Small intestine (tissue), 7 donors: ENCODE results near the gene MEX3C. TPM values are rescaled to one million over a fixed set of nuclear protein-coding genes. Genes with fewer than 3 reads are reported as not detected.

ENCODE experiments used
- DNase-seq, 2 donors: peaks; one replicate each; pipeline versions ENCODE4 v3.0.0 to v3.0.0-alpha.2; 2013
- FAIRE-seq: peaks from 2 replicates; lab custom pipeline; 2012; peaks lifted over from hg19 to GRCh38; lab: Jason Lieb, UNC
- H3K27ac ChIP-seq, 3 donors: one replicate each; pipeline ENCODE4 v1.5.1; 2013; ENCODE audit warnings: low read length in 2 of 3, mild to moderate bottlenecking in 2 of 3, control low read depth in 1 of 3, inconsistent platforms in 1 of 3, low read depth in 1 of 3, moderate library complexity in 1 of 3
- H3K27me3 ChIP-seq, 3 donors: one replicate each; pipeline ENCODE4 v1.6.1; 2013; ENCODE audit warnings: low read length in 3 of 3, inconsistent platforms in 1 of 3; ENCODE audit not compliant: control insufficient read depth in 3 of 3, insufficient read depth in 3 of 3
- H3K36me3 ChIP-seq, 3 donors: one replicate each; pipeline ENCODE4 v1.6.1; 2013; ENCODE audit warnings: low read length in 3 of 3, inconsistent platforms in 1 of 3, low read depth in 1 of 3, mild to moderate bottlenecking in 1 of 3, moderate library complexity in 1 of 3; ENCODE audit not compliant: control insufficient read depth in 3 of 3, insufficient read depth in 2 of 3
- H3K4me1 ChIP-seq, 3 donors: one replicate each; pipeline ENCODE4 v1.6.1; 2013; ENCODE audit warnings: low read length in 2 of 3, inconsistent platforms in 1 of 3, low read depth in 1 of 3, mild to moderate bottlenecking in 1 of 3, moderate library complexity in 1 of 3; ENCODE audit not compliant: control insufficient read depth in 3 of 3, insufficient read depth in 2 of 3
- H3K4me3 ChIP-seq, 3 donors: one replicate each; pipeline ENCODE4 v1.5.1; 2013; ENCODE audit warnings: low read length in 3 of 3, control low read depth in 1 of 3, inconsistent platforms in 1 of 3, low read depth in 1 of 3, mild to moderate bottlenecking in 1 of 3, moderate library complexity in 1 of 3
- H3K9me3 ChIP-seq, 2 donors: one replicate each; pipeline ENCODE4 v1.6.1; 2013; ENCODE audit warnings: low read depth in 1 of 2, low read length in 1 of 2; ENCODE audit not compliant: control insufficient read depth in 2 of 2, insufficient read depth in 1 of 2
- WGBS, 3 donors: extraction: QIAGEN DNeasy Blood & Tissue Kit; methylation state at CpG; one replicate each; pipeline ENCODE4 v1.1.7; 2013; 5-methylcytosine and 5-hydroxymethylcytosine counted together
- polyA plus RNA-seq, 4 donors: library from polyadenylated mRNA; stranded (reverse) in 3 of 4; unstranded in 1 of 4; fragments of 200-250 nt in 3 of 4; fragments of 120-200 nt in 1 of 4; gene quantifications; one replicate each; pipeline versions ENCODE4 v1.2.1 to v1.2.3, GENCODE V29; 2013
- donor health status: healthy with polysubstance abuse.
- donor health status: control.
- donor health status: control.
- donor health status: Bipolar disorder and iron deficiency.
- donor health status: healthy.

The MEX3C gene
- polyA plus RNA-seq, 4 donors: 8.9 to 32.2 (median 14.1) TPM

DNA sequence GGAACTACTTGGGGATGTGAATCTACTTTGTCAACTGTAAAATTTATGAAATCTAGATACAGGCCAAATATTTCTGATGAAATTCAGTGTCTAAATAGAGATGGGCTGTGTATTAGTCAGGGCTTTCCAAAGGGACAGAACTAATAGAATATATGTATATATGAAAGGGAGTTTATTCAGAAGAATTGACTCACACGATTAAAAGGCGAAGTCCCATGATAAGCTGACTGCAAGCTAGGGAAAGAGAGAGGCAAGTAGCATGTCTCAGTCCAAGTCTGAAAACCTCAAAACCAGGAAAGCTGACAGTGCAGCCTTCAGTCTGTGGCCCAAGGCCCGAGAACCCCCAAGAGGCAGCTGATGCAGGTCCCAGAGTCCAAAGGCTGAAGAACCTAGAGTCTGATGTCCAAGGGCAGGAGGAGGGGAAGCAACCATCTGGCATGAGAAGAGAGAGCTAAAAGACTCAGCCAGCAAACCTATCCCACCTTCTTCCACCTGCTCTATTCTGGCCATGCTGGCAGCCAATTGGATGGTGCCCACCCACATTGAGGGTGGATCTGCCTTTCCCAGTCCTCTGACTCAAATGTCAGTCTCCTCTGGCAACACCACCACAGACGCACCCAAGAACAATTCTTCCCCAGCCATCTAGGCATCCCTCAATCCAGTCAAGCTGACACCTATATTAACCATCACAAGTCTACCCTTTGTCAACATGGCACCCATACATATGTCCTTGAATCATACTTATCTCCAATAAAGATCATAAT is 29.3 kb upstream of the MEX3C start:
- Histone ChIP-seq H3K4me1 (no peaks in the 10 kb centered on the region), H3K4me3 (no peak overlapping the region), H3K27me3 (peaks cover 0 to under 1% (median 0%) of the 10 kb centered on the region in 3 donors), H3K36me3 (no peaks in the 10 kb centered on the region), H3K27ac (no peak overlapping the region), H3K9me3 (peaks cover 0 to 7% of the 10 kb centered on the region in 2 donors)
- 75 to 91% (median 81%) methylated on average over 4 of the region's 4 CpGs for WGBS, 3 donors
- DNase-seq: no peak
- no peak for FAIRE-seq

DNA sequence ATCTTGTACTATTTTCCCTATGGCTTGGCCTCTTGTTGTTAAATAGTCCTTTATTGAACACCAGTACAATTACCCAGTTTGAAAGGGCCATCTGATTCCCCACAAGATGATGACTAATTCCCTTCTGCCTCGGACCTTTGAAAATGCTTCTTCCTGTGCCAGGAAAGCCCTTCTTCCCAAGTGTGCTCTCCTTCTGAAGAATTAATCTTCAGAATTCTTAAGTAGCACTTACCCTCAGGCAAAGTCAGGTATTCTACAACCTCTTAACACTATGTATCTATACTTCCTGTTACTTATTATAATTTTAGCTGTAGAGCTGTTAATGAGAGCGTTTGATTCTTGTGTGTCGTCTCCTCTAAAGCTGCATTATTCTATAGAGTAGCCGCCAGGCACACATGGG is 28.6 kb upstream of the MEX3C start:
- no peak for FAIRE-seq
- Histone ChIP-seq H3K27me3 (peaks cover 0 to 3% (median 0%) of the 10 kb centered on the region in 3 donors), H3K27ac (no peak overlapping the region), H3K4me1 (no peaks in the 10 kb centered on the region), H3K9me3 (peaks cover 0 to 8% of the 10 kb centered on the region in 2 donors), H3K4me3 (no peak overlapping the region), H3K36me3 (no peaks in the 10 kb centered on the region)
- no peak for DNase-seq
- WGBS, 3 donors: 83 to 90% (median 88%) methylated on average over 4 of the region's 4 CpGs

DNA sequence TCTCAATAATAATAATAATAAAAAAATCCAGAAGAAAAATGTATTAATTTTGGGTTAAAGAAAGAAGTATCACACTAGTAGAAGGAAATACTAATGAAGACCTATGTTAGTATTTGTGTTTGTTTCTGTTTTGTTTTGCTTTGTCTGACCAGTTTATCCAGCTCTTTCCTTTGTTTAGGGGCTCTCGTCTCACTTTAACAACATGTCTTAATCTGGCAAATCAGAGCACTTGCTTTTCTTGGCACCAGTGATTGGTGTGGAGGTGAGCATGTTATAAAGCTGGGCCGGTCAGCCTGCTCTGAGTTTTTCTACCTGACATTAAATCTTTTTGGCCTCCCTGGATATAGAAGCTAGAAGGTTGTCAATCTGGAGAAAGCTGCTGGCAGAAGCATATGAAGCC is 15.1 kb upstream of the MEX3C start:
- FAIRE-seq: no peak
- no peaks in the 10 kb centered on the region for H3K4me1 ChIP-seq
- WGBS, 3 donors: 70 to 86% (median 82%) methylated on average over 2 of the region's 2 CpGs
- no peaks in the 10 kb centered on the region for H3K9me3 ChIP-seq
- H3K36me3 ChIP-seq: no peaks in the 10 kb centered on the region
- H3K27me3 ChIP-seq: no peaks in the 10 kb centered on the region
- no peak overlapping the region for H3K4me3 ChIP-seq
- no peak for DNase-seq
- H3K27ac ChIP-seq: no peak overlapping the region

DNA sequence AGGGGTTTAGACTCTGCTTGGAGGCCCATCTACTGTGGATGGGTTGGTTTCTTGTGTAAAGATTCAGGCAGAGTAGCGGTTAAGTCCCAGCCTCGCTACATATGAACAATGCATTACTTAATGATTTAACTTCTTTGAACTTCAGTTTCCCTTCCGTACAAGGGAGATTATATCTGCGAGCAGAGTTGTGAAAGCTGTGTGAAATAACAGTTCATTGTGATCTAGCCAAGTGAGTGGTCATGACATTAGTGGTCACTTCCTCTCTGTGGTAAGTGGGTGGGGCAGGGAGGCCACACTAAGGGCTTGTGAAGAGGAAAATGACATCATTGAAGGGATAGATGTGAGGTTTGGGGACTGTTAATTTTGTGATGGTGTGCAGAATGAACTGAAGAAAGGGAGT is 14.1 kb upstream of the MEX3C start:
- Histone ChIP-seq H3K27ac (peak overlapping the region in 1 of 3 donors; percentile 34), H3K4me3 (no peak overlapping the region), H3K9me3 (no peaks in the 10 kb centered on the region), H3K4me1 (no peaks in the 10 kb centered on the region), H3K36me3 (no peaks in the 10 kb centered on the region), H3K27me3 (no peaks in the 10 kb centered on the region)
- 35 to 67% (median 49%) methylated on average over 4 of the region's 4 CpGs for WGBS, 3 donors
- FAIRE-seq: no peak
- DNase-seq: peak; percentile 9 to 11

DNA sequence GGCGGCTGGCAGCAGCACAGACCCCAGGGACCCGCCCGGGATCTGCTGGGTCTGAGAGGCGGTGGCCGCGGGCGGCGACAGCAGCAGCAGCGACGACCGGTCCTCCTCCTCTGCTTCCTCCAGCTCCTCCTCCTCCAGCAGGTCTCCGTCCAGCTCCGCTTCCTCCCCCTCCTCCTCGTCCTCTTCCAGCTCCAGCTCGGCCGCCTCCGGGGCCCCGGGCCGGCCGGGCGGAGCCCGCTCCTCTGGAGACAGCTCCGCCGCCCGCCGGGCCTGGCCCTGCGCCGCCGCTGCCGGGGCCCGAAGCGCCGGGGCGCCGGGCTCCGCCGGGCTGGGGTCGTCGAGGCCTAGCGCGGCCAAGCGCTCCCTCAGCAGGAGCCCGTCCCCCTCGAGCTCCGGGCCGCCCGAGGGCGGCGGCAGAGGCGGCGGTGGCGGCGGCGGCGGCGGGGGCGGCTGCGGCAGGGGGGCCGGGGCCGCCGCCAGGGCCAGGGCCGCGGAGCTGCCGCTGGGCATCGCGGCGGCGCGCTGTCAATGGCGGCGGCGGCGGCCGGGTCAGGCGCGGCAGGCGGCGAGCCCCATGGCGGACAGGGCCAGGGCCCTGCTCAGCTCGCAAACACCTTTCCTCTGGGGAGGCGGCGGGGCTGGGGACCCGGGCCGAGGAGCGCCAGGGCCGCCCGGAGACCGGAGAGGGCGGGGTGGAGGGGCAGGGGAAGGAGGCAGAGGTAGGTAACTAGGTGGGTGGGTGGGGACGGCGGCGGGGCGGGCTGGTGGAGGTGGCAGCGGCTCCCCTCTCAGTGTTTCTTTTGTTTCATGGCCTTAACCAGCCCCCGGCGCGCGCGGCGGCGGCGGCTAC is 445 bp downstream of the MEX3C start:
- Histone ChIP-seq H3K27ac (peak overlapping the region; percentile 93 to 97 (median 96)), H3K4me3 (peak overlapping the region; percentile 78 to 96 (median 94)), H3K36me3 (no peaks in the 10 kb centered on the region), H3K4me1 (peaks cover 2 to 21% (median 7%) of the 10 kb centered on the region in 3 donors), H3K9me3 (peaks cover 0 to 10% of the 10 kb centered on the region in 2 donors), H3K27me3 (no peaks in the 10 kb centered on the region)
- FAIRE-seq (no peak), DNase-seq (peak; percentile 62 to 86)
- WGBS, 3 donors: 0 to 1% (median 0%) methylated on average over 41 to 102 of the region's 102 CpGs

DNA sequence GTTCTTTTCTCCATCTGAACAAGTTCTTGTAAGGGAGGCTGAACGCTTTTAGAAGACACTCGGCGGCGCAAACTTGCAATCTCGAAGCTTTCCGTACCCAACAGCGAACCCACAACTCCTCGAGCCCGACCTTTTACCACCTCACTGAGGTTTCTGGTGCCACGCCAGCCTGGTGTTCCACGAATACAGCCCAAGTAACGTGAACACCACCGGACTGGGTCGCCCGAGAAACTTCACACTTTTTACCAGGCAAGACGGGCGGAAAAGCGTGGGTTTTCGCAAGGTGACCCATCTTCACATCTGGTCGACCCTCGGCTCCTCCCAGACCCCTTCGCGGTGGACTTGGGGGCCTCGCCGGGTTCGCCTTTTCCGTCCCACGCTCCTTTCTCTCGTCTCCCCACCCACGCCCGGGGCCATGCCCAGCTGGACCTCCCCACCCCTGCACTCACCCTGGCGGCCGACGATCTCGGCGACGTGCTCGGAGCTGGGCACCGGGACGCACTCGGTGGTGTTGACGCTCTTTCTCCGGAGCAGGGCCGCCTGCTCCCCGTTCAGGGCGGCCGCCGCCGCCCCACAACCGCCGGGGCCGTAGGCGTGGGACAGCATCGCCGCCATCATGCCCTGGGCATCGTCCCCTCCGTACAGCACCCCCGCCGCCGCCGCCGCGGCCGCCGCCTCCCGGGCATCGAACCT is 1.2 kb downstream of the MEX3C start:
- FAIRE-seq: no peak
- 0% methylated on average over 56 to 67 of the region's 67 CpGs for WGBS, 3 donors

DNA sequence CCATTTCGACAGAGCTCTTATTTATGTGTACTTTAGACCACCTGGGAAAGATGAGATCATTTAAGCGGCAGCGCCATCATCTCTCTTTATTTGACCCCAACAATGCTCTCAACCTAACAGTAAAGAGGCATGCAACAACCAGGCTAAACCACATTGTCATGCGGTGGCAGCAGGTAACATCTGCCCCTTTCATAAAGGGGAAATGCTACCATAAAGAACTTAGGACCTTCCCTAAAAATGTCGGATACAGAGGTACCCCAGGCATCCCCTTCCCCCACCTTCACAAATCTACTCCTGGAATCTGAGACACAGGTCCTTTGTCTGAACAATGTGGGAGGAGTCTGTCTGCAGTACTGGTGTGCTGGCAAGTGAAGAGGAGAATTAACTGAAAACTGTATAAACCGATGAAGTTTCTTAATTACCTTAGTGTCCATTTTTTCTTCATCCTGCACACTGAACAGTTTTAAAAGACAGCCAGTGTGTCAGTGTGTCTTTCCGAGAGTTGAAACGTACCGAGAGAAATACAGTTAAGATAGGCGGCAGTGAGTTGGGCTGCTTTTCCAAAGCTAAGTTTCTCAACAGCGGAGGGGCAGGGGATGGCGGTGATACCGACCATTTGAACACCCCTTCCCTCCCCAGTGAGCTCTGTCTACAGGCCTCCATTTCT is 1.9 kb downstream of the MEX3C start:
- Histone ChIP-seq H3K27me3 (no peaks in the 10 kb centered on the region), H3K9me3 (peaks cover 0 to 10% of the 10 kb centered on the region in 2 donors), H3K36me3 (no peaks in the 10 kb centered on the region), H3K4me1 (peaks cover 2 to 21% (median 10%) of the 10 kb centered on the region in 3 donors), H3K27ac (peak overlapping the region; percentile 93 to 97 (median 96)), H3K4me3 (peak overlapping the region; percentile 78 to 96 (median 94))
- WGBS, 3 donors: 0 to 1% (median 1%) methylated on average over 13 of the region's 13 CpGs
- DNase-seq (peak; percentile 49 to 80), FAIRE-seq (no peak)

More for the DNA sequence above, 1.2 kb downstream of the MEX3C start:
- Histone ChIP-seq H3K27me3 (no peaks in the 10 kb centered on the region), H3K27ac (peak overlapping the region; percentile 93 to 97 (median 96)), H3K4me1 (peaks cover 2 to 21% (median 8%) of the 10 kb centered on the region in 3 donors), H3K36me3 (no peaks in the 10 kb centered on the region), H3K4me3 (peak overlapping the region; percentile 78 to 96 (median 94)), H3K9me3 (peaks cover 0 to 10% of the 10 kb centered on the region in 2 donors)
- peak; percentile 52 to 63 for DNase-seq
